HepG2 (cell line): ENCODE measurements around the gene SCN7A. TPM values are rescaled to one million over a fixed set of nuclear protein-coding genes. Genes with fewer than 3 reads are reported as not detected.

Source experiments
- ATAC-seq: fragments of 200-7000 bp; cut with Tn5 transposase; 3 replicates; pipeline ENCODE4 v1.9.1; 2020; ENCODE audit warnings: mild to moderate bottlenecking, moderate library complexity
- BruUV-seq: library from RNA; stranded (reverse); fragments of 400-500 nt; replicated peaks from 2 replicates; lab custom pipeline; 2021; lab: Mats Ljungman, UMichigan
- CTCF ChIA-PET: fragments of 300-600 bp; formaldehyde crosslinking; extraction: SDS; loops from one replicate; lab custom pipeline; 2021; ENCODE audit warnings: low total read pairs, inconsistent platforms, low intra/inter-chr PET ratio; lab: Yijun Ruan, JAX
- POLR2A ChIA-PET: fragments of 350-600 bp; sonication (Branson Sonifier 250); formaldehyde crosslinking; loops from one replicate; lab custom pipeline; 2020; ENCODE audit warnings: antibody characterized with exemption, inconsistent platforms; lab: Yijun Ruan, JAX
- DNase-seq: peaks from one replicate; pipeline ENCODE4 v3.0.0-alpha.2; 2015; ENCODE audit warnings: low spot score
- FAIRE-seq: peaks from 3 replicates; lab custom pipeline; 2011; peaks lifted over from hg19 to GRCh38; lab: Jason Lieb, UNC
- H2AFZ ChIP-seq: one replicate; pipeline ENCODE4 v1.6.1; 2011; ENCODE audit warnings: low read length, inconsistent platforms
- H3K27ac ChIP-seq: fragments of 300-600 bp; 3 replicates; pipeline ENCODE4 v1.8.0; 2011; ENCODE audit warnings: mixed run types, mild to moderate bottlenecking, mixed read lengths, low read length, inconsistent platforms; ENCODE audit not compliant: insufficient read depth; ENCODE audit errors: extremely low read length
- H3K27me3 ChIP-seq, 2 experiments: fragments of 200-600 bp in 1 of 2; 2 replicates in 1 of 2; 3 replicates in 1 of 2; pipeline versions ENCODE4 v1.6.0 to v1.8.0; 2011; ENCODE audit warnings: low read length in 2 of 2, mild to moderate bottlenecking in 2 of 2, moderate library complexity in 2 of 2, inconsistent platforms in 1 of 2; ENCODE audit not compliant: insufficient read depth in 2 of 2, control insufficient read depth in 1 of 2
- H3K36me3 ChIP-seq, 2 experiments: fragments of 200-600 bp in 1 of 2; replicated peaks in 1 of 2; 2 replicates in 1 of 2; 3 replicates in 1 of 2; pipeline versions ENCODE4 v1.5.1 to v1.8.0; 2011; ENCODE audit warnings: low read length in 2 of 2, inconsistent platforms in 1 of 2; ENCODE audit not compliant: insufficient read depth in 2 of 2, control insufficient read depth in 1 of 2
- H3K4me1 ChIP-seq: 2 replicates; pipeline ENCODE4 v1.5.1; 2012; ENCODE audit warnings: low read length, inconsistent platforms; ENCODE audit not compliant: insufficient read depth
- H3K4me2 ChIP-seq: 2 replicates; pipeline ENCODE4 v1.6.0; 2011; ENCODE audit warnings: low read depth, low read length, inconsistent platforms
- H3K4me3 ChIP-seq, 3 experiments: fragments of 200-600 bp in 1 of 3; sonication (generic), shearing (Covaris generic) in 1 of 3; replicated peaks in 1 of 3; 2 replicates each; pipeline ENCODE4 v1.5.1; 2011 to 2016; ENCODE audit warnings: low read length in 3 of 3, inconsistent platforms in 2 of 3, low read depth in 2 of 3, mild to moderate bottlenecking in 2 of 3, control low read depth in 1 of 3, mixed read lengths in 1 of 3; ENCODE audit not compliant: insufficient read depth in 1 of 3
- H3K79me2 ChIP-seq: one replicate; pipeline ENCODE4 v1.6.1; 2011; ENCODE audit warnings: low read length, inconsistent platforms; ENCODE audit not compliant: insufficient read depth
- H3K9ac ChIP-seq: 2 replicates; pipeline ENCODE4 v1.6.0; 2011; ENCODE audit warnings: mild to moderate bottlenecking, low read depth, low read length, inconsistent platforms; ENCODE audit not compliant: insufficient read depth
- H3K9me3 ChIP-seq: 2 replicates; pipeline ENCODE4 v1.5.1; 2012; ENCODE audit warnings: mild to moderate bottlenecking, low read length
- H4K20me1 ChIP-seq: 2 replicates; pipeline ENCODE4 v1.6.0; 2011; ENCODE audit warnings: inconsistent platforms, mild to moderate bottlenecking, low read length, moderate library complexity; ENCODE audit not compliant: insufficient read depth
- ATF7 ChIP-seq, 2 experiments: fragments of 450-650 bp in 1 of 2; sonication (generic) in 1 of 2; formaldehyde crosslinking in 1 of 2; IDR thresholded peaks; 2 replicates each; pipeline versions ENCODE4 v1.4.0 to v1.6.1; 2016 to 2020; ENCODE audit warnings: antibody characterized with exemption in 1 of 2, mild to moderate bottlenecking in 1 of 2, missing genetic modification reagents in 1 of 2
- CEBPB ChIP-seq: IDR thresholded peaks from 2 replicates; pipeline ENCODE4 v1.6.1; 2011; ENCODE audit warnings: low read depth, low read length, improper control_type of control experiment, borderline replicate concordance
- JUND ChIP-seq: sonication (generic); formaldehyde crosslinking; IDR thresholded peaks from 2 replicates; pipeline ENCODE4 v1.8.0; 2022; ENCODE audit warnings: mild to moderate bottlenecking, missing genetic modification reagents
- MZF1 ChIP-seq: sonication (generic); formaldehyde crosslinking; IDR thresholded peaks from 2 replicates; pipeline ENCODE4 v1.8.1; 2023; ENCODE audit warnings: mild to moderate bottlenecking, missing genetic modification reagents, borderline replicate concordance
- PAWR ChIP-seq: sonication (generic); formaldehyde crosslinking; IDR thresholded peaks from 2 replicates; pipeline ENCODE4 v1.4.0; 2020; ENCODE audit warnings: missing genetic modification reagents, mild to moderate bottlenecking, borderline replicate concordance
- ZNF354B ChIP-seq: sonication (generic); formaldehyde crosslinking; IDR thresholded peaks from 2 replicates; pipeline ENCODE4 v1.8.0; 2022; ENCODE audit warnings: mild to moderate bottlenecking, missing genetic modification reagents
- ZNF431 ChIP-seq: sonication (generic); formaldehyde crosslinking; IDR thresholded peaks from 2 replicates; pipeline ENCODE4 v1.9.0; 2022; ENCODE audit warnings: missing genetic modification reagents, low read depth, mild to moderate bottlenecking, borderline replicate concordance
- ZNF552 ChIP-seq: sonication (generic); formaldehyde crosslinking; IDR thresholded peaks from 2 replicates; pipeline ENCODE4 v1.9.0; 2022; ENCODE audit warnings: missing genetic modification reagents, mild to moderate bottlenecking, borderline replicate concordance
- ZNF589 ChIP-seq: sonication (generic); formaldehyde crosslinking; conservative IDR thresholded peaks from 2 replicates; pipeline ENCODE4 v1.8.0; 2022; ENCODE audit warnings: mild to moderate bottlenecking, moderate library complexity, missing genetic modification reagents
- WGBS: methylation state at CpG from one replicate; pipeline ENCODE4 v1.1.6; 2017; ENCODE audit warnings: low lambda C conversion rate; 5-methylcytosine and 5-hydroxymethylcytosine counted together
- in situ Hi-C: cut with HindIII; loops from 2 replicates; pipeline ENCODE4 v1.10.0; 2017; ENCODE audit warnings: low pct_unique_long_range_greater_than_20kb; ENCODE audit not compliant: extremely low pct_ligation_motif_present
- intact Hi-C: fragments of 100-400 bp; cut with micrococcal nuclease; formaldehyde crosslinking; loops from one replicate; pipeline ENCODE4 v1.10.0; 2022; ENCODE audit not compliant: unreplicated experiment
- polyA plus RNA-seq, 8 experiments: library from polyadenylated mRNA; depleted of rRNA in 3 of 8; stranded (reverse) in 7 of 8; unstranded in 1 of 8; fragments of >200 nt; fragmentation: Illumina TruSeq in 4 of 8; extraction: Trizol in 4 of 8; gene quantifications; 2 replicates each; pipeline versions ENCODE4 v1.2.1 to v1.2.3, GENCODE V29; 2011 to 2016; ENCODE audit warnings: low read depth in 4 of 8, missing spikeins in 1 of 8, mixed read lengths in 1 of 8; ENCODE audit not compliant: insufficient read depth in 1 of 8
- total RNA-seq, 5 experiments: library from RNA; depleted of rRNA; stranded (reverse); fragments of >200 nt; fragmentation: Illumina TruSeq; extraction: Trizol; gene quantifications; 2 replicates each; pipeline ENCODE4 v1.2.3, GENCODE V29; 2016; ENCODE audit warnings: low read depth in 1 of 5
- TF ChIP-seq, protein P1 (sequence below): sonication (generic); formaldehyde crosslinking; IDR thresholded peaks from 2 replicates; pipeline ENCODE4 v1.5.0; 2020; ENCODE audit warnings: mild to moderate bottlenecking, missing genetic modification reagents
- TF ChIP-seq, protein P2 (sequence below): sonication (generic); formaldehyde crosslinking; IDR thresholded peaks from 2 replicates; pipeline ENCODE4 v1.5.0; 2020; ENCODE audit warnings: missing genetic modification reagents

Gene SCN7A
- total and polyA plus RNA-seq, 2 of the 13 experiments (the other 11 are each of a cell fraction or from before 2014, with no cell fraction given), result 0.01 TPM; not detected in 1

GRCh38 chr2:166516712-166517303, 22.8 kb upstream of the SCN7A start (continued):
- no peak for TF ChIP-seq PAWR (CRISPR knock-in tag)
- TF ChIP-seq, all 625 proteins: peak for 4

- no peak for ATAC-seq
These were observed 19.9 kb upstream of the SCN7A start for GRCh38 chr2:166513952-166514351.

More at GRCh38 chr2:166513952-166514351, 19.9 kb upstream of the SCN7A start:
- H3K9ac ChIP-seq, result no peak overlapping the region
- H3K79me2 ChIP-seq, result no peaks in the 10 kb centered on the region
- H3K4me3 ChIP-seq, result no peak overlapping the region
- WGBS, result 47% methylated on average over 1 of the region's 1 CpG
- in situ Hi-C loops, result no loop called here
- no peak for TF ChIP-seq ZNF431 (CRISPR knock-in tag)
- TF ChIP-seq ATF7 (IDR thresholded peaks at IDR 0.05), result peak; percentile 7; the same call in 1 of the 2 replicates
- TF ChIP-seq ATF7 (CRISPR knock-in tag; IDR thresholded peaks at IDR 0.05), result no peak
- TF ChIP-seq, protein P1, sequence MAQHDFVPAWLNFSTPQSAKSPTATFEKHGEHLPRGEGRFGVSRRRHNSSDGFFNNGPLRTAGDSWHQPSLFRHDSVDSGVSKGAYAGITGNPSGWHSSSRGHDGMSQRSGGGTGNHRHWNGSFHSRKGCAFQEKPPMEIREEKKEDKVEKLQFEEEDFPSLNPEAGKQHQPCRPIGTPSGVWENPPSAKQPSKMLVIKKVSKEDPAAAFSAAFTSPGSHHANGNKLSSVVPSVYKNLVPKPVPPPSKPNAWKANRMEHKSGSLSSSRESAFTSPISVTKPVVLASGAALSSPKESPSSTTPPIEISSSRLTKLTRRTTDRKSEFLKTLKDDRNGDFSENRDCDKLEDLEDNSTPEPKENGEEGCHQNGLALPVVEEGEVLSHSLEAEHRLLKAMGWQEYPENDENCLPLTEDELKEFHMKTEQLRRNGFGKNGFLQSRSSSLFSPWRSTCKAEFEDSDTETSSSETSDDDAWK (CRISPR knock-in tag), result no peak
- no peak for TF ChIP-seq ZNF552 (CRISPR knock-in tag)
- TF ChIP-seq JUND, result no peak
- no peak for TF ChIP-seq MZF1 (CRISPR knock-in tag)
- peak; percentile 6; the same call in 1 of the 2 replicates for TF ChIP-seq CEBPB
- TF ChIP-seq ZNF589 (CRISPR knock-in tag), result no peak
- TF ChIP-seq ZNF354B, result no peak
- TF ChIP-seq, protein P2, sequence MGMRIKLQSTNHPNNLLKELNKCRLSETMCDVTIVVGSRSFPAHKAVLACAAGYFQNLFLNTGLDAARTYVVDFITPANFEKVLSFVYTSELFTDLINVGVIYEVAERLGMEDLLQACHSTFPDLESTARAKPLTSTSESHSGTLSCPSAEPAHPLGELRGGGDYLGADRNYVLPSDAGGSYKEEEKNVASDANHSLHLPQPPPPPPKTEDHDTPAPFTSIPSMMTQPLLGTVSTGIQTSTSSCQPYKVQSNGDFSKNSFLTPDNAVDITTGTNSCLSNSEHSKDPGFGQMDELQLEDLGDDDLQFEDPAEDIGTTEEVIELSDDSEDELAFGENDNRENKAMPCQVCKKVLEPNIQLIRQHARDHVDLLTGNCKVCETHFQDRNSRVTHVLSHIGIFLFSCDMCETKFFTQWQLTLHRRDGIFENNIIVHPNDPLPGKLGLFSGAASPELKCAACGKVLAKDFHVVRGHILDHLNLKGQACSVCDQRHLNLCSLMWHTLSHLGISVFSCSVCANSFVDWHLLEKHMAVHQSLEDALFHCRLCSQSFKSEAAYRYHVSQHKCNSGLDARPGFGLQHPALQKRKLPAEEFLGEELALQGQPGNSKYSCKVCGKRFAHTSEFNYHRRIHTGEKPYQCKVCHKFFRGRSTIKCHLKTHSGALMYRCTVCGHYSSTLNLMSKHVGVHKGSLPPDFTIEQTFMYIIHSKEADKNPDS (CRISPR knock-in tag), result no peak
- no peaks in the 10 kb centered on the region for H3K4me1 ChIP-seq
- H3K27ac ChIP-seq, result no peak overlapping the region
- no peaks in the 10 kb centered on the region for H3K9me3 ChIP-seq
- FAIRE-seq, result no peak
- DNase-seq, result no peak
- H3K27me3 ChIP-seq, result 0 out of 5 replicates have a peak, but pooled peaks cover 0 to 5% of the 10 kb centered on the region in 2 experiments
- ChIA-PET POLR2A (no interaction called here), CTCF (no interaction called here)
- BruUV-seq, result no TSS peak
- 0 out of 2 replicates have a peak overlapping the region, but pooled peaks have one; percentile 16 for H3K4me2 ChIP-seq
- no peaks in the 10 kb centered on the region for H4K20me1 ChIP-seq
- intact Hi-C loops, result no loop called here
- no peak overlapping the region for H2AFZ ChIP-seq
- H3K36me3 ChIP-seq, result no peaks in the 10 kb centered on the region
